NT2/D1 (cell line): Measurements from ENCODE around the gene PHLDA2.

Source experiments
- SUZ12 ChIP-seq: IDR thresholded peaks from 2 replicates; pipeline ENCODE4 v1.6.1; 2011; ENCODE audit not compliant: insufficient read length, insufficient read depth; ENCODE audit errors: extremely low read depth
- YY1 ChIP-seq: IDR thresholded peaks from 2 replicates; pipeline ENCODE4 v1.6.1; 2011; ENCODE audit not compliant: insufficient read length, insufficient read depth
- ZNF274 ChIP-seq: IDR thresholded peaks from 2 replicates; pipeline ENCODE4 v1.6.1; 2011; ENCODE audit warnings: mild to moderate bottlenecking, low read depth, low read length

- TF ChIP-seq ZNF274 (no peak), YY1 (no peak), SUZ12 (no peak)
Measured at GRCh38 chr11:2882396-2883110, 46.7 kb downstream of the PHLDA2 start.
